Measurements from ENCODE around the gene HIRIP3.

The HIRIP3 gene

DNA sequence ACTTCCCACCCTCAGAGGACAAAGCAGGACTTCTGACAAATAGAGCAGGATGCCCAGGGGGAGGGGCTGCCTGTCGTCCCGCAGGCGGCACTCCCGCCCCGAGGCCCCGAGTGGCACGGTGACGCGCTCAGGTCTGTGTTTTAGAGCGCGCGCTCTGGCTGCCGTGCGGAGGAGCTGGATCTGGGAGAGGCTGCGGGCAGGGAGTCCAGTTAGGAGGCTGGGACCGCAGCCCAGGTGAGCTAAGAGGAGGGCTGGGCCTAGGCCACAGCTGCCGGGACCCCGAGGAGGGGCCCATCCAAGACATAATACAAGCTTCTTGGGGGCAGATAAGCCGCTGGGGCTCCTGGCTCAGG is 9.0 kb upstream of the HIRIP3 start:
- DNase-seq (ENCODE audit: low read depth) = no peak
- TF ChIP-seq, protein P1, sequence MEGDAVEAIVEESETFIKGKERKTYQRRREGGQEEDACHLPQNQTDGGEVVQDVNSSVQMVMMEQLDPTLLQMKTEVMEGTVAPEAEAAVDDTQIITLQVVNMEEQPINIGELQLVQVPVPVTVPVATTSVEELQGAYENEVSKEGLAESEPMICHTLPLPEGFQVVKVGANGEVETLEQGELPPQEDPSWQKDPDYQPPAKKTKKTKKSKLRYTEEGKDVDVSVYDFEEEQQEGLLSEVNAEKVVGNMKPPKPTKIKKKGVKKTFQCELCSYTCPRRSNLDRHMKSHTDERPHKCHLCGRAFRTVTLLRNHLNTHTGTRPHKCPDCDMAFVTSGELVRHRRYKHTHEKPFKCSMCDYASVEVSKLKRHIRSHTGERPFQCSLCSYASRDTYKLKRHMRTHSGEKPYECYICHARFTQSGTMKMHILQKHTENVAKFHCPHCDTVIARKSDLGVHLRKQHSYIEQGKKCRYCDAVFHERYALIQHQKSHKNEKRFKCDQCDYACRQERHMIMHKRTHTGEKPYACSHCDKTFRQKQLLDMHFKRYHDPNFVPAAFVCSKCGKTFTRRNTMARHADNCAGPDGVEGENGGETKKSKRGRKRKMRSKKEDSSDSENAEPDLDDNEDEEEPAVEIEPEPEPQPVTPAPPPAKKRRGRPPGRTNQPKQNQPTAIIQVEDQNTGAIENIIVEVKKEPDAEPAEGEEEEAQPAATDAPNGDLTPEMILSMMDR (IDR thresholded peaks at IDR 0.05; ENCODE audit: control insufficient read depth, insufficient read depth, low read depth, low read length, missing control alignments) = no peak
- no peak overlapping the region for H3K4me3 ChIP-seq (ENCODE audit: control insufficient read depth, low read depth, low read length)

DNA sequence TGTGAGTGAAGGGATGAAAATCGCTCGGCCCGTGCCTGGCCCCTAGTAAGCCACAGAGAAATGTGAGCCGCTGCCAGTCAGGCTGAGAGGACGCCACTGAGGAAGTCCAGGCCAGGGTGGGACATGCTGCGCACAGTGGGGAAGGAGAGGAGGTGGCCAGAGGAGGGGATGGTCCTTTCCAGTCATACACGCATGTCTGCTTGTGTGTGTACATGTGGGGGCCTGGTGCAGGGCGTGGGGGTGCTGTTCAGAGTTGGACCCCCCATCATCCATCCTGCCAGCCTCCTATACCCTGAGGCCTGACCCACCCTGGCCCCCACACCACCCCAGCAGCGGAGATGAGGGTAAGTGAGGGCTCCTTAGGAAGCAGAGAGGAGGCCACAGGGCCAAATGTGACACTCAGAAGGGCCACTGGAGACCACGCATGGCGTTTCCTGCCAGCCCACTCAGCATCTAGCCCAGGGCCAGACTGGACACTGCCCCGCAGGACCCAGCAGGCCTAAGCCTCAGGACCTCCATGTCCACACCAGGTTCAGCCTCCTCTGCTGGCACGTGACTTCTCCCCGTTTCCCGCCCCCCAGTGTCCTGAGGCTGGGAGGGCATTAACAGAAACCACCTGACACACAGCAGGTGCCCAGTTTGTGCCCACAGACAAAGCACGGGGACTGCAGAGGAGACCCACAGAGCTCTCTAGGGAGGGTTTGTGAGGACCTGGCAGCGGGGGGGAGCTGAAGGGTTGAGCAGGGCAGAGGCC is 8.4 kb upstream of the HIRIP3 start:
- no peak overlapping the region for H3K4me3 ChIP-seq (ENCODE audit: control insufficient read depth, low read depth, low read length)
- TF ChIP-seq, protein P1 (IDR thresholded peaks at IDR 0.05; ENCODE audit: control insufficient read depth, insufficient read depth, low read depth, low read length, missing control alignments) = no peak
- no peak for DNase-seq (ENCODE audit: low read depth)

DNA sequence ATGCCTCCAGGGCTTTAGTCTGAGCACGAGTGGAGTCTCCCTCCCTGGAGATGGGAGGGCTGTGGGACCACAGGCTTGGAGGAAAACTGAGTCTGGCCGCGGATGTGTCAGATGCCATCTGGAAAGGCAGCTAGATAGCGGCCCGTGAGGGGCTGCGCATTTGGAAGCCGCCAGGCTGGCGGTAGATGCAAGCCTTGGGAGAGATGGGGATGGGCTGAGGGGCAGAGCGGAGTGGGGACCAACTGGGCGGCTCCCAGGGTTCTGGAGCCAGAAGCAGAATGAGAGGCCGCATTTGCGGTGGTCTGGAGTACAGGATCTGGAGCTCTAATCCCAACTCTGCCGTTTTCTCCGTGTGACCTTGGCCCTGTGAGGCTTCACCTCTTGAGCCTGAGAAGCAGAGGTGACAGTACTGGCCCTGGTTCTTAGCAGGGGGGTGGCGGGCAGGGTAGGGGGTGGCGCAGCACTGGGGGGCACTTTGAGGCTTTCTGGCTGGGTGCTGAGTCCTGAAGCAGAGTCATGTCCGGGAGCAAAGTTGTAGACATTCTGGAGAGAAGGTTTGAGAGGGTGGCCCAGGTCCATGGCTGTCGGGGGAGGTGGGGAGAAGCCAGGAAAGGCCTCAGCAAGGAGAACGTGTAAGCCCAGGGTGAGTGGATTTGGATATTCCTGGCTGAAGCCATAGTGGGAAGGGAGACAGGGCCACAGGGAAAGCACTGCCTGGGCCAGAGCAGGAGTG is 7.4 kb upstream of the HIRIP3 start:
- DNase-seq (ENCODE audit: low read depth) = no peak
- no peak overlapping the region for H3K4me3 ChIP-seq (ENCODE audit: control insufficient read depth, low read depth, low read length)
- TF ChIP-seq, protein P1 (IDR thresholded peaks at IDR 0.05; ENCODE audit: control insufficient read depth, insufficient read depth, low read depth, low read length, missing control alignments) = no peak

DNA sequence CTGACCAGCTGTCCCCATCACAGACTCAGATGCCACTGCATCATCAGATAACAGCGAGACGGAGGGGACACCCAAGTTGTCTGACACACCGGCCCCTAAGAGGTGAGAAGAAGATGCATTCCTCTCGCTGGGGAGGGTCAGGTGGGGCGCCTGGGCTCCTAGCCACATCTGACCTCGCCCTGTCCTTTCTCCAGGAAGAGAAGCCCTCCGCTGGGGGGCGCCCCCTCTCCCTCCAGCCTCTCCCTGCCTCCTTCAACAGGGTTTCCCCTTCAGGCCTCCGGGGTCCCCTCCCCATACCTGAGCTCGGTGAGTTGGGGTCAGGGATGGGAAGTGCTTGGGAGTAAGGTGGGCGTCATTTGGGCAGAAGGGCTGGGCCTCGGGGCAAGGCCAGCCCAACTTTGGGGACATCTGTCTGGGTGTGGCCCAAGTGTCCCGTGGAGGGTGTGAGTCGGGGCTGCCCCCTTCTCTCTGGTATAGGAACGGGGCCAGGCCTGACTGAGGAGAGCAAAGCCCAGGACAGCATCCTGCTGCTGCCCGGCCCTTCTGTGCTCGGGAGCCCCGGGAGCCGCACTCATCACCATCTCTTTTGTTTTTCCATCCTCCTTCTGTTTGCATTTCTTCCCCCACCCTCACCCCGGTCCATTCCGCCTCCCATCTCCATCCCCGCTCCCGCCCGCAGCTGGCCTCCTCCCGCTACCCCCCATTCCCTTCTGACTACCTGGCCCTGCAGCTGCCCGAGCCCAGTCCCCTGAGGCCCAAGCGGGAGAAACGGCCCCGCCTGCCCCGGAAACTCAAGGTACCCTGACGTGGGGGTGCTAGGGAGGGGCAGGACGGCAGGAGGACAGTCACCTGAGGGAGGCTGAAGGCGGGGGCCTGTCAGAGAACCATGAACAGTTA is 5.6 kb upstream of the HIRIP3 start:
- TF ChIP-seq, protein P1 (IDR thresholded peaks at IDR 0.05; ENCODE audit: control insufficient read depth, insufficient read depth, low read depth, low read length, missing control alignments) = peak; percentile 12
- H3K4me3 ChIP-seq (ENCODE audit: control insufficient read depth, low read depth, low read length) = no peak overlapping the region
- DNase-seq (ENCODE audit: low read depth) = no peak

DNA sequence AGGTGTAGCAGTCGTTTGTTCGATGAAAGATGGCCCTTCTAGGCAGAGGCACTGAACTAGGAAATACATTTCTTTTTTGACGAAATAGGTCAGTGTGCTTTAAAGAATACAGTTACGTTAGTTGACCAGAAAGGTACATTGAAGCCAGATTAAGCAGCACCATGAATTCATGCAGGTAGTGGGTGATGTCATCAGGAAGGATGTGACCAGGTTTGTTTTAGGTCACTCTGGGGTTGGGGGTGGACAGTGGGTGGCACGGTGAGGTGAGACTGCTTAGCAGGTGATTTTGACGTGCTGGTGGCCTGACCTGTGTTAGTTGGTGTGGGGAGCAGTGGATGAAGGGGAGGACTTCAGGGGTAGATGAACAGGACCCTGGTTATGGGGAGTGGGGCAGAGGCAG is 4.2 kb upstream of the HIRIP3 start:
- TF ChIP-seq, protein P1 (IDR thresholded peaks at IDR 0.05; ENCODE audit: control insufficient read depth, insufficient read depth, low read depth, low read length, missing control alignments) = no peak
- H3K4me3 ChIP-seq (ENCODE audit: control insufficient read depth, low read depth, low read length) = no peak overlapping the region
- DNase-seq (ENCODE audit: low read depth) = no peak

DNA sequence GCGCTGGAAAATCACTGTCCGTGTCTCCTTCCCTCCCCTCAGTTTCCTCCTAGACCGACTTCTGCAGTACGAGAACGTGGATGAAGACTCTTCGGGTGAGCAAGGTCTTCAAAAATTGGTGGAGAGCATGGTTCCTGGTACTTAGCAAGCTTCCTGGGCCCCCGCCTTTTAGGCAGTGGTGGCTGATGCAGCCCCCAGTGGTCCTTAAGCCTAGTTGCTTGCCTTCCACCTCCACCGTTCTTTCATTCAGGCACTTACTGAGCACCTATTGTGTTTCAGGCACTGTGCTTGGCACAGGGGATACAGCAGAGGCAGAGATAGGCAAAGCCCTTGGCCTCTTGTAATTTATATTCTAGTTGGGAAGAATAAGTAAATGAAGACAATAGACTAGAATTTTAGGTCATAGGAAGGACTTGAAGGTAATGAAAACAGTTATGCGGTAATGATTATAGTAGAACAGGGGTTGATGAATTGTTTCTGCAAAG is 1.4 kb upstream of the HIRIP3 start:
- DNase-seq (ENCODE audit: low read depth) = no peak
- peak overlapping the region; percentile 98 for H3K4me3 ChIP-seq (ENCODE audit: control insufficient read depth, low read depth, low read length)
- TF ChIP-seq, protein P1 (IDR thresholded peaks at IDR 0.05; ENCODE audit: control insufficient read depth, insufficient read depth, low read depth, low read length, missing control alignments) = no peak
